Right cardiac atrium (tissue), 5 donors: ENCODE results near the gene MICAL2. TPM values are rescaled to one million over a fixed set of nuclear protein-coding genes. Genes with fewer than 3 reads are reported as not detected.

Source experiments
- ATAC-seq, 2 donors: fragments of 200-7000 bp; cut with Tn5 transposase; one replicate each; pipeline versions ENCODE4 v1.8.0 to v1.9.1; 2020; ENCODE audit warnings: moderate library complexity in 2 of 2, mild to moderate bottlenecking in 1 of 2
- DNase-seq, 3 donors: peaks; one replicate each; pipeline ENCODE4 v3.0.0-alpha.2; 2020
- H3K27ac ChIP-seq: one replicate; pipeline ENCODE4 v1.5.1; 2013; ENCODE audit warnings: mild to moderate bottlenecking, low read length, control low read depth, moderate library complexity
- H3K27me3 ChIP-seq: one replicate; pipeline ENCODE4 v1.6.1; 2013; ENCODE audit not compliant: control insufficient read depth, insufficient read depth
- H3K4me1 ChIP-seq: one replicate; pipeline ENCODE4 v1.6.1; 2013; ENCODE audit warnings: low read length; ENCODE audit not compliant: control insufficient read depth, insufficient read depth
- H3K4me3 ChIP-seq: one replicate; pipeline ENCODE4 v1.5.1; 2013; ENCODE audit warnings: low read length, control low read depth
- H3K9me3 ChIP-seq: one replicate; pipeline ENCODE4 v1.6.1; 2013; ENCODE audit warnings: low read length; ENCODE audit not compliant: control insufficient read depth
- WGBS: extraction: QIAGEN DNeasy Blood & Tissue Kit; methylation state at CpG from one replicate; pipeline ENCODE4 v1.1.7; 2013; 5-methylcytosine and 5-hydroxymethylcytosine counted together
- intact Hi-C, 4 donors: fragments of 100-400 bp; cut with DNase I; formaldehyde crosslinking; loops; one replicate each; pipeline versions ENCODE4 v1.11.0 to v1.14.0; 2022 to 2023
- polyA plus RNA-seq: library from polyadenylated mRNA; stranded (reverse); fragments of 200-250 nt; gene quantifications from one replicate; pipeline ENCODE4 v1.2.3, GENCODE V29; 2013
- total RNA-seq, 4 donors: library from RNA; stranded (reverse); fragmentation: NEBNext Ultra II Directional; extraction: Animal tissue kit (Norgen Biotek cat#: 25700); gene quantifications; one replicate each; pipeline ENCODE4 v1.2.1, GENCODE V29; 2021
- donor health status: healthy with polysubstance abuse.
- donor health status: DM: no; HTN: yes; CAD: no.
- donor health status: DM: no; HTN: no; CAD: no.
- donor health status: DM: no; HTN: yes; CAD: no; lungs with severe emphysema.
- donor health status: DM: yes; HTN: yes; CAD: no.

The MICAL2 gene
- total and polyA plus RNA-seq, 5 donors: 62.9 to 115 (median 92.3) TPM

- WGBS: 76% methylated on average over 14 of the region's 14 CpGs
- Histone ChIP-seq H3K27ac (no peak overlapping the region), H3K4me1 (peaks cover 8% of the 10 kb centered on the region), H3K27me3 (no peaks in the 10 kb centered on the region), H3K9me3 (no peaks in the 10 kb centered on the region), H3K4me3 (no peak overlapping the region)
- ATAC-seq: no peak
- no peak for DNase-seq
- intact Hi-C loops: no loop called here
These were observed 39.7 kb upstream of the MICAL2 start for GRCh38 chr11:12070446-12071267.

DNA sequence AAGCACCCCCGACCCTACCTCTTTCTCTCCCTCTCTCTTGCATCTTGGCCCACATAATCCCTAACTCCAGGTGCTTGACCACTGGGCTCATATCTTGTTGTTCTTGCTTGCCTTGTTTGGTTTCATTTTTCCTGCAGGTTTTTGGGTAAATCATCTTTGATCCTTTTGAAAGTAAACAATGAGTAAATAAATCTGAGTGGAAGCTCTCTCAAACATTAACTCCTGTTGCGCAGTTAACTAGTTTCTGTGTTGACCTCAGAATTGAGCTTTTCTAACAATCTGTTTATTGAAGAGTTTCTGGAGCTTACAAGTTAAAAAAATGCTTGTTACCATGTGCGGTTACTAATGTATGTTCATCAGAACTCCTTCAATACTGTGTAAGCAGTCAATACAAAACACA, 38.8 kb upstream of the MICAL2 start:
- DNase-seq (no peak), ATAC-seq (no peak)
- intact Hi-C loops: no loop called here
- no peak overlapping the region for H3K27ac ChIP-seq
- no peak overlapping the region for H3K4me3 ChIP-seq
- H3K9me3 ChIP-seq: no peaks in the 10 kb centered on the region
- H3K27me3 ChIP-seq: no peaks in the 10 kb centered on the region
- 77% methylated on average over 3 of the region's 3 CpGs for WGBS
- H3K4me1 ChIP-seq: peaks cover 5% of the 10 kb centered on the region

GRCh38 chr11:12073436-12073835, 37.0 kb upstream of the MICAL2 start:
- DNase-seq (no peak), ATAC-seq (no peak)
- intact Hi-C loops: no loop called here
- WGBS: 95% methylated on average over 8 of the region's 8 CpGs
- H3K27me3 ChIP-seq: no peaks in the 10 kb centered on the region
- H3K4me1 ChIP-seq: no peaks in the 10 kb centered on the region
- H3K27ac ChIP-seq: no peak overlapping the region
- H3K9me3 ChIP-seq: no peaks in the 10 kb centered on the region
- H3K4me3 ChIP-seq: no peak overlapping the region

GRCh38 chr11:12073886-12074285, 36.5 kb upstream of the MICAL2 start:
- Histone ChIP-seq H3K4me1 (no peaks in the 10 kb centered on the region), H3K4me3 (no peak overlapping the region), H3K27me3 (no peaks in the 10 kb centered on the region), H3K9me3 (no peaks in the 10 kb centered on the region), H3K27ac (no peak overlapping the region)
- DNase-seq (no peak), ATAC-seq (no peak)
- 93% methylated on average over 4 of the region's 4 CpGs for WGBS
- intact Hi-C loops: no loop called here

GRCh38 chr11:12074529-12075195, 35.7 kb upstream of the MICAL2 start:
- intact Hi-C loops: no loop called here
- Histone ChIP-seq H3K4me3 (no peak overlapping the region), H3K27ac (no peak overlapping the region), H3K4me1 (no peaks in the 10 kb centered on the region), H3K27me3 (no peaks in the 10 kb centered on the region), H3K9me3 (no peaks in the 10 kb centered on the region)
- DNase-seq (no peak), ATAC-seq (no peak)
- 93% methylated on average over 6 of the region's 6 CpGs for WGBS

- H3K27me3 ChIP-seq: no peaks in the 10 kb centered on the region
- DNase-seq: no peak
- no peak for ATAC-seq
- intact Hi-C loops: no loop called here
- H3K9me3 ChIP-seq: no peaks in the 10 kb centered on the region
- no peaks in the 10 kb centered on the region for H3K4me1 ChIP-seq
- H3K4me3 ChIP-seq: no peak overlapping the region
- H3K27ac ChIP-seq: no peak overlapping the region
- WGBS: 97% methylated on average over 3 of the region's 3 CpGs
These were observed 35.1 kb upstream of the MICAL2 start for GRCh38 chr11:12075291-12075690.

- WGBS: 78% methylated on average over 15 of the region's 15 CpGs
- no peaks in the 10 kb centered on the region for H3K9me3 ChIP-seq
- H3K4me3 ChIP-seq: no peak overlapping the region
- ATAC-seq: peak; percentile 31 to 41
- no peaks in the 10 kb centered on the region for H3K27me3 ChIP-seq
- no peak overlapping the region for H3K27ac ChIP-seq
- DNase-seq: no peak
- H3K4me1 ChIP-seq: no peaks in the 10 kb centered on the region
- intact Hi-C loops: no loop called here
These were observed 34.3 kb upstream of the MICAL2 start for GRCh38 chr11:12075822-12076821.

- no peaks in the 10 kb centered on the region for H3K27me3 ChIP-seq
- no peaks in the 10 kb centered on the region for H3K9me3 ChIP-seq
- DNase-seq (no peak), ATAC-seq (peak in 1 of 2 donors; percentile 12)
- 94% methylated on average over 4 of the region's 4 CpGs for WGBS
- H3K4me3 ChIP-seq: no peak overlapping the region
- intact Hi-C loops: no loop called here
- no peaks in the 10 kb centered on the region for H3K4me1 ChIP-seq
- no peak overlapping the region for H3K27ac ChIP-seq
These were observed 33.4 kb upstream of the MICAL2 start for GRCh38 chr11:12076840-12077534.

DNA sequence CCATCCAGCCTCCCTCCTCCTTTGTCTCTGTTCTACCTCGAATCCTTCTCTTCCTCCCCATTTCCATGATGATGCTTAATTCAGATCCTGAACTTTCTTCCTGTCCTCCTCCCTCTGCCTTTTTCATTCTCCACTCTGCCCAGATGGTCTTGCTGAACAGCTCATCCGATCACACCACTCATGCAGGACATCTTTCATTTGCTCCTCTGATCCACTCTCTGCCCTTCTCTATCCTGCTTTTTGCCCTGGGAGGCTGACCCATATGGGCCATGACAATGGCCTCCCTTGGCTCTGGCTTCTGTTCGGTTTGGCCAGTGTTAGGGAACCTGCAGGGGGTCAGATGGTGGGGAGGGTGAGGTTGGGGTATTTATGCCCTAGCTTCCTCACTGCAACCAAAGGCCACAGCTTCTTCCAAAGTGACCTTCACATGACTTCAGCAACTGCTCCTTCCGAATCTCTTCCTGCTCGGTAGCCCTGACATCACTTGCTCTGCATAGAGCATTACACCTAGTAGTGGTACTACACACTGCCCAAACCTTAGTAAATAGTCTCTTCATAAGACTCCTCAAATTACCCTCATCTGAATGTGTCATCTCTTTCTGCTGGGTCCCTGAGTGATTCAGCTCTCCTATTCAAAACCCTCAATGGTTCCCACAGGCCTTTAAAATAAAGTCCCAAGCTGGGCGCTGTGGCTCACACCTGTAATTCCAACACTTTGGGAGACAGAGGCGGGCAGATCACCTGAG, 32.7 kb upstream of the MICAL2 start:
- Histone ChIP-seq H3K27ac (no peak overlapping the region), H3K4me1 (no peaks in the 10 kb centered on the region), H3K4me3 (no peak overlapping the region), H3K9me3 (no peaks in the 10 kb centered on the region), H3K27me3 (no peaks in the 10 kb centered on the region)
- no peak for DNase-seq
- WGBS: 92% methylated on average over 7 of the region's 7 CpGs
- intact Hi-C loops: no loop called here
- ATAC-seq: no peak
